CD4-positive, alpha-beta T cell treated with Interleukin-15 for 1 hour (primary cell): ENCODE data around the gene POLR2C.
A peak's percentile ranks its signal among the peaks of the same experiment; 100 is the strongest.

ENCODE experiments used
- DNase-seq: peaks from one replicate; pipeline ENCODE4 v3.0.0-alpha.2; 2020

Gene POLR2C

DNA sequence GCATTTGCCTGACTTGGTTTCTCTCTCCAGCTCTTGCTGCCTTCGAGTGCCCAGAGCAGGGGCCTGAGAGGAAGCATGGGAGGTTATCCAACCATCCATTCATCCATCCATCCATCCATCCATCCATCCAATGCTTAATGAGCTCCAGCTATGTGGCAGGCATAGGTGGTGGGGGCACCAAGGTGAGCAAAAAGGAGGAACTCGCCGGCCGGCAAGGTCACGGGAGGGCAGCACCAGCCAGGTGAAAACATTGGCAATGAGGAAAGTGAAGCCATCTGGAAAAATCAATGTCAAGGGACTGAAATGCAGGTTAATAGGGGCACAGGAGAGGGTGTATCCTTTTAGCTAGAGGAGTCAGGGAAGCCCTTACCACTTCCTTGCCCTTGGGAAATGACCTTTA, 42.0 kb downstream of the POLR2C start:
- DNase-seq, result no peak

DNA sequence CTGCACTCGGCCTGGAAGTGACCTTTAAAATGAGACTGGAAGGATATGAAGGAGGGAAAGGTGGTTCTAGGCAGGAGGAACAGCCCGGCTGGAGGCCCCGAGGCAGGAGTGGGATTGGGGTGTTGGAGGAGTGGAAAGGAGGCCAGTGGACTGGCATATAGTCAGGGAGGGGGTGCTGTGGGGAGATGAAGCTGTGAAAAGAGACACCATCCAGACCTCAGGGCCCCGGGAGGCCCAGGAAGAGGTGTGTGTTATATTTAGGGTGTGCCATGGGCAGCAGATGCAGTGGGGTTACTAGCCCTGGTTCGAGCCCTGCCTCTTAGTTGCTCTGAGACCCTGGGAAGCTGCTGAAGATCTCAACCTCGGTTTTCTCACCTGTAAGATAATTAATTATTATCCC, 42.7 kb downstream of the POLR2C start:
- DNase-seq, result no peak

DNA sequence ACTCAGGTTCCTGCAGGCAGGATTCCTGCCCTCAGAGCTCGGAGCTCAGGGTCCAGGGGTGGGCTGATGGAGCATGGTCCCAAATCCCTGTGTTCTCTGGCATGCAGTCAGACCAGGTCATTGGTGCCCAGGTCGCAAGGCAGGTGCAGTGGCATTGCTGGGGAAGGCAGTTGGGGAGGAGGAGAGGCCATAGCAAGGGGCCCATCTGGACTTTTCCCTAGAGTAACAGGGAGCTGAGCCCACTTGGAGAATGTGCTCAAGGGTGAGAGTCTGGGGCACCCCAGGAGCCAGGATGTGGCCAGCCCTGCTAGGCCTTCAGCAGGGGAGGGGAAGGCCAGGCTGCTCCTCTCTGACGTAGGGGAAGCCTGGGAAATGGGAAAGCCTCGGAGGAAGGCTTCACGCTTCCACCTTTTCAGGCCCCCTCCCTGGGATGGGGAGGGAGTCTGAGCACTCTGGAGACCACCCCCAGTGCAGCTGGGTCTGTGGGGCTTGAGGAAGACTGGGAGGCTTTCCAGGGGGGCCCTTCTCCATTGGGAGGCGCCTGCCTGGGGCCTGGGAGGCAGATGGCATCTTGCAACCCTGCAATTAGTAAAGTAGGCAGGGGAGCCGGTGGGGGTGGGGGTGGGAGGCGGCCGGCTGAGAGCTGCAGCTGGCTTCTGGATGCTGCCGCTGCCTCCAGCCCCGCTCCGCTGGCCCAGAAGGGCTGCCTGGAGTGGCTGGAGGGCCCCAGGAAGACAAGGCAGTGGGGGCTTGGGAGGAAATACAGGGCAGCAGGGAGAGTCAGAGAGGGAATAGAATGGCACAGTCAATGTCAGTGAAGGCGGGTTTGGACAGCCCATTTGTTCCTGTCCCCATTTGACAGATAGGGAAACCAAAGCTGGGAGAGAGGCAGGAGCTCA, 44.9 kb downstream of the POLR2C start:
- no peak for DNase-seq

DNA sequence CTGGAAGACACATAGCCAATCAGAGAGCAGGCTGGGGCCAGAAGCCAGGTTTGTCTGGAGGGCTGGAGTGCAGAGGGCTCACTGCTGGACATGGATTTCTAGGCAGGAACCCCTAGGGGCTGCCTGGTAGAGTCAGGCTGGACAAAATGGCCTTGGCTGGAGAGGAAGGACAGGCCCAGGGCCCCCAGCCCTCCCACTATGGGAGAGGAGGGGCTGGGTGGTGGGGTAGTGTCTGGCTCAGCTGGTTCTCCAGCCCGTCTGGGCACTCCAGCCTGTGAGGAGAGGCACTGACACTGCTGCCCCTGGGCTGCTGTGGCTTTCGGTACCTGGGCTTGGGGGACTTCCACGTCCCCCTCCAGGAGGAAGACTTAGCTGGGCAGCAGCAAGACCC, 45.6 kb downstream of the POLR2C start:
- no peak for DNase-seq

DNA sequence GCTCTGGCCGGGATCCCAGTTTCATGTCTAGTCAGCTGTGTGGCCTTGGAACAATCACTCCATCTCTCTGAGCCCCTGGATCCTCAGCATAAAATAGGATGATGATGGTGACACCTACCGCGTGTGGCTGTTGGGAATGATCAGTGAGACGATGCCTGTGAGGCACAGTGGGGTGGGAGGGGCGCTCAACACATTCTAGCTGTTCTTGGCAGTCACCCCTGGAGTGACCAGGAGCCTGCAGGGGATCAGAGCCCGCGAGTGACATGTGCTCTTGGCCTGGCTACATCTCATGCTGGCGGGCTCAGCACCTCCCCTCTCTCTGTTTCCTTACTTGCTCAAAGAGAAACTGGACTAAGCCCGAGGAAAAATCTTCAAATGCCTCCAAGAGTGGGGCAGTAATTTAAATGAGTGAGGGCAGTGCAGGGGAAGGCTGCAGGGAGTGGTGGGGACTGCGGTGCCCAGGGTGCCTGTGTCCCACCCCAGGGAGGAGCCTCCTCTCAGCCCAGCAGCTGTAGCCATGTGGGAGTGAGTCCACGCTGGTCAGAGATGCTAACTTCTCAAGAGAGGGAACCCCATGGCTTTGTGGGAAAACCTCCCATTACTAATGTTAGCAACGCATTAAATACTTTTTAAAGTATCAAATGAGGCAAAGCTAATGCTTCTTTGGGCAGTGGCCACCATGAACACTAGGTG, 46.9 kb downstream of the POLR2C start:
- no peak for DNase-seq

DNA sequence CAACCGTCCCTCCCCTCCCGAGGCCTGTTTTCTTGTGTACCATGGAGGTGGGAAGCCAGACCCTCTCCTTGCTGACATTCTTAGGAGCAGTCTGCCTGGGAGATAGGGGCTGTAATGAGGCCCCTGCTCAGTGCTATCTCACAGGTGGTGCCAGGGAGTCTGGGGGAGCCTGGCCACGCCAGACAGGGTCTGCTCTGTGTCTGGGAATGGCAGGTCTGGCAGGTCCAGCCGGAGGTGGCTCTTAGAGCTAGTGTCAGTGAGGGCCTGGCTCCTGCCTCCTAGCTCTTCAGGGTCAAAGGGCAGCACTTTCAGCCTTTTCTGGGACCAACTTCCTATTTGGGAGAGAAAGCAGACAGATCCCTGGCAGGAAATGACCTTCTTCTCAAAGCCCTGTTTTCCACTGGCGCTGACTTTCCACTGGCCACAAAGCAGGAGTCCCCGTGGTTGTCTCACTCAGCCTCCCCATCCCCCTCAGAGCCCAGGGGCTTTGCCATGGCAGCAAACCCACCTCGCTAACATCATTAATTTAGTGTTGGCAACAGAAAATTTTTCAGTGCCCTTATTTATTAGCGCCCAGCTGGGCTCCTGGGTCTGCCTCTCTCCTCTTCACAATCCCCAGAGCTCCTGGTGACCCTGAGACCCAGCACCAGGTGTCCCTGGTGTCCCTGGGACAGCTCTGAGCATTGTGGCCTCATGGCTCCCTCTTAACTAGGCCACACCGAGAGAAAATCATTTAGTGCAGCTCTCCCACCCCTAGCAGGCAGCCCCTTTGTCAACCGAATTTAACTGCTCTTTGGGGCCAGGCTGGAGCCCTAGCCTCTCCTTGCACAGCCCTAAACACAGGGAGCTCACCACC, 47.8 kb downstream of the POLR2C start:
- DNase-seq, result no peak

DNA sequence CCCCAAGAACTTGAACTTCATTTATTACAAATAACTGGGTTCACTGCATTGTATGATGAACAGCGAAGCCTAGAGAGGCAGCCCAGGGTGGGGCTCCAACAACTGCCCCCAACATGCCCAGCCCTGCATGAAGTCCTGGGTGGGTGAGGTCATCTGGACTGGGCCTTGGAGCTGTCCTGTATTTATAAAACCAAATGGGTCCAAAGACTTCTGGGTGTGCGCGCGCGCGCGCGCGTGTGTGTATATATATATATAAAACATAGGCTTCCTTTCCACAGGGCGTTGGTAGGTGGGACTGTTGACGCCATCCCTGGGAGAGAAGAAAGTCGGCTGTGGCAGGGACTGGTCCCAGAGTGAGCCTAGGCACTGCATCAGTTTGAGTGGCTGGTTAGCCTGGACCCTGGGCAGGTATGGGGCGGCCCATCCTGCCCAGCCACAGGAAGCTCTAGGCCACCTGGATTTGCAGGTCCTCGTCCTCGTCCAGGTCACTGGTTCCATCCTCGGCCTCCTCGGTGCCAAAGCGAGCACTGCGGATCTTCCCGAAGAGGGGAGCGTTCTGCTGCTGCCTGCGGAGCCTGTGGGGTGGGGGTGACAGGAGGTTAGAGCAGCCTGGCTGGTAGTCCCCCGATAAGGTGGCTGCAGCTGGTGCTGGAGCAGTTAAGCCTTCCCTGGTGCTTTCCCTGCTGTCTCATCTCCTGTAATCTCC, 50.0 kb downstream of the POLR2C start:
- no peak for DNase-seq

DNA sequence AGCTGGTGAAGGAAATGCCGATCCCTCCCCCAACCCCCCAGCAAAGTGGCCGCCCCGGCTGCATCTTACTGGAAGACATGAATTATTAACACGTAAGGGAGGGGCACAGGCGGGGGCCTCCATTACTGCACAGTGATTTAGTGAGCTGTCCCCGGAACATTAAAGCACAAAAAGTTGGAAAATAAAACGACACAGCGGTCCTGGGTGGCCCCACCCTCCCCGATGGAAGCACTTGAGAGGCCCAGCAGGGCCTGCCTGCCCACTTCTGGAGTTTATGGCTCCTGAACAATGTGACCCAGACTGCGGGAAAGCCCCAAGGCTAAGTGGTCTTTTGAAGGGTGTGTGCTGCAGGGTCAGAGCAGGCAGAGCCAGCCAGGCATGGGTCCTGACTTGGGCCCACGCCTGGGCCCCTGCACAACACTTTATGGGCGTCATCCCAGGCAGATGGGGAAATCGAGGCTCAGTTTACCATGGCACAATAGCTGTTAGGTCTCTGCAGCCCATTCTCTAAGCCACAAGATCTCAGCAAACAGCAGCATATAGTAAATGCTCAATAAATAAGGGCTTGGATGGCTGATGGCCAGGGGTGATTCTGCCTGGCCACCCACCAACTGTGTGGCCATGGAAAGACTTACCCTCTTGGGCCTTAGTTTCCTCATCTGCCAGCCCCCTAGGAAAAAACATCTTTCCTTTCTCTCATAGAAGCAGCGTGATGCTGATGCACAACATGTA, 51.1 kb downstream of the POLR2C start:
- DNase-seq, result no peak

DNA sequence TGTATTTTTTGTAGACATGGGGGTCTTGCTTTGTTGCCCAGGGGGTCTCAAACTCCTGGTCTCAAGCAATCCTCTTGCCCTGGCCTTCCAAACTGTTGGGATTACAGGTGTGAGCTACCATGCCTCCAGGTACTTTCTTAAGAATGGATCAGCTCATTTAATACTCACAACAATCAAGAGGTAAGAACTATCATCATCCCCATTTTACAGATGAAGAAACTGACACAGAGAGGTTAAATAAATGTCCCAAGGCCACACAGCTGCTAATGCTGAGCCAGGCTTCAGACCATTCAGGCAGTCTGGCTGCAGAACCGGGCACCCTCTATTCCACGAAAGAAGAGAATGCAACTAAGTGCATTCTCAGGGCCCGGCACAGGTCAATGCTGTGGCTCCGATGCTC, 51.9 kb downstream of the POLR2C start:
- DNase-seq, result no peak

DNA sequence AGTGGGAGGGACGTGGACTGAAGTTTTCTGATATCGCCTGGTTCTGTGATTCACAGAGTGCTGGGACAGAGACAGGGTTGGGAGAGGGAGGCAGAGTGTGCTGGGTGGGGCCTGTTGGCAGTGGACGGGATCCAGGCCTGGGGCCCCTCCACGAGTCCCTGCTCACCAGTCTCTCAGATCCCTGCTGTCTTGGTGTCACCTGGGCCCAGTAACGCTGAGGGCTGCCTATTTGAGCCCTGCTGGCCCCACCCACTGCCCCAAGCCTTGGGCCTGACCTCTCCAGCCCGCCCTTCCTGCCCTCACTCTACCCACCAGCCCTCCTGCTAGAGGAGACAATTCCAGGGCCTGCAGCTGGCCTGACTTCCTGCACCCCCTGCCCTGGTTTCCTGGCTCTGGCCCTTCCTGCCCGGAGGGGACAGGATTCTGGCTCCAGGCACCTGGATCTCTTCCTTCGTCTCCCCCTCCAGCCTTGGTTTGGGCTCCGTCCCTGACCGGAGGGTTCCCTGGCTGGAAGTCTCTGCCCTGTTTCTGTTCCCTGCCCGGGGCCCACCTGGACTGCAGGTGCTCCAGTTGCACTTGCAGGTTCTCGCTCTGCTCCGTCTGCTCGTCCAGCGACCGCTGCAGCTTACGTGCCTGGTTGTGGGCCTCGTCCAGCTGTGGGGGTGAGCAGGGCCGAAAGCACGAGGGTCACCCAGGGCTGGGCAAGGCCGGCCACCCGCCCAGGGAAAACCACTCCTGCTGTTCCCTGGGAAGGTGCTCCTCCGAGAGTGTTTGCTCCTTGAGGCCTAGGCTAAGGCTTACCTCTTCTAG, 52.5 kb downstream of the POLR2C start:
- DNase-seq, result no peak

DNA sequence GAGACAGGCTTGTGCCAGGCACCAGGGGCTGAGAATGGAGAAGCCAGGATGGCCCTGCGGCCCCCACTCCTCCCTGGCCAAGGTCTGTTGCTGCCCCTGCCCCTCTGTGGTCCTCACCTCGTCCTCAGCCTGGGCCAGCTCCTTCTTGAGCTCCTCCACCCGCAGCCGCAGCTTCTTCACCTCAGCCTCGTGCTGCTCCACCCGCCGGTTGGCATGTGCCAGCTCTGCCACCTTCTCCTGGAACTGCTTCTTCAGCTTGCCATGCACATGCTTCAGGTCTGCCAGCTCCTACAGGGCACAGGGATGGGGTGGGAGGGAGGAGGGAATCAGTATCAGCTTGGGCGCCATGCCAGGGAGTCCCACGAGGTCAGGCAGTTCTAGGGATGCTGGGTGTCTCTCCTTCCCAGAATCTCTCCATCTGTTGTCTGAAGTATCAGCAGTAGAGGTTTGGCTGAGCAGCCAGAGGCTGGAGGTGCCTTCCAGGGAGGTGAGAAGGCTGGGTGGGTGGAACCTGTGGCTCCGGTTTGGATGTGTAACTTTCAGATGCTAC, 53.8 kb downstream of the POLR2C start:
- no peak for DNase-seq

DNA sequence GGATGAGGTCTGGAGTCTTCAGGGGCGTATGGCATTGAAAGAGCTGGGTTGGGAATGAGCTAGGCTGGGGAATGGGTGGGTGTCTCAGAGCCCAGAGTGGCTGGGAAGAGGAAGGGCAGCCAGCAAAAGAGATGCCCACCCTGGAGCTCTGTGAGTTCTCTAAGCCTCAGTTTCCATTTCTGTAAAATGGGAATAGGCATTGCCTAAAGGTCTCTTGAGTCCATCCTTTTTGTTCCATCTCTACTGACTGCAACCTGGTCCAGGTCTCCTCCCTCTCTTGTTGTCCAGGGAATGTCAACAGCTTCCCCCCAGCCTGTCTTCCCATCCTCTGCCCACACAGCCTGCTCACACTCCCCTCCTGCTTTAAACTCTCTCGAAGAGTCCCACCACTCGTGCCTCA, 54.3 kb downstream of the POLR2C start:
- no peak for DNase-seq

DNA sequence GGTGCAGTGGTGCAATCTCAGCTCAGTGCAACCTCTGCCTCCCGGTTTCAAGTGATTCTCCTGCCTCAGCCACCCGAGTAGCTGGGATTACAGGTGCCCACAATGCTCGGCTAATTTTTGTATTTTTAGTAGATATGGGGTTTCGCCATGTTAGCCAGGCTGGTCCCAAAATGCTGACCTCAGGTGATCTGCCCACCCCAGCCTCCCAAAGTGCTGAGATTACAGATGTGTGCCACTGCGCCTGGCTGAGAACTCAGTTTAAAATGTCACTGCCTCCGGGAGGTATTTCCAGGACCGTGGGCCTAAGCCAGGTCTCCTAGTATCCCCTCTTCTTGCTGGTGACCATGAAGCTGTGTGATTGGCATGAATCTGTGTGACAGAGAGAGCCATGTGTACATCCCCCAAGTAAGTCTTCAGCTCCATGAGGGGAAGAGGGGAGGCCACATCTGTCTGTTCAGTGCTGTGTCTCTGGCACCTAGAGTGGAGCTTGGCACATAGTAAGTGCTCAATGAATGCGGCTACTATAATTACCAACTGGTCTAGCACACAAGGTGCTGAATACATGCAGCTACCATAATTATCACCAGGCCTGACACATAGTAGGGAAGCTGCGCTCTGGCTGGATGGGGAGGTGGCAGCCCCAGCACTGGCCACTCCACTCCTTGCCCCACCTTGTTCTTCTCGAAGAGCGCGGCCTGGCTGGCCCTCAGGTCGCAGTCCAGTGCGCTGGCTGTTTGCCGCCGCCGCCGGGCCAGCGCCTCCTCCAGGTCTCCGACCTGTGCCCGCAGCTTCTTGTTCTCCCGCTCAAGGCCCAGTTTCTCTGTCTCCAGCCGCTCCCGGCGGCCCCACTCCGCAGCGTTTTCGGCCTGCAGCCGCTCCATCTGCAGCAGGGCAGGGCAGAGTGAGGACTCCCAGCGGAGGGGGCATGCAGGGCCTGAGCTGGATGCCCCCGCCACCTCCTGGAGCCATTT, 55.2 kb downstream of the POLR2C start:
- DNase-seq, result no peak

DNA sequence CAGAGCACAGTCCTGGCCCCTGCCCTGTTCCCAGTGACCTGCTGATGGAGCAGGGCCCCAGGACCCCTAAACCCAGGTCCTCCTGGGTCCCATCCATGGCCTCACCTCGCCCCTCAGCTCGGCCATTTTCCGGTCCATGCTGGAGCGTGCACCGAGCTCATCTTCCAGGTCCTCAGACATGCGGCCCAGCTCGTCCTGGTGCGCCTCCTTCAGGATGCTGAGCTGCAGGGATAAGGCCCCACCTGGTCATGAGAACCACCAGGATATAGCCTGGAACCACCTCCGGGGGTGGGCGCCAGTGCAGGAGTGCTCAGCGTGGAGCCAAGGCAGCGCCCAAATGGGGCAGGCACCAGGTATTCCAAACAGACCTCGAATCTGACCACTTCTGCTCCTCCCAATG, 56.0 kb downstream of the POLR2C start:
- DNase-seq, result no peak

DNA sequence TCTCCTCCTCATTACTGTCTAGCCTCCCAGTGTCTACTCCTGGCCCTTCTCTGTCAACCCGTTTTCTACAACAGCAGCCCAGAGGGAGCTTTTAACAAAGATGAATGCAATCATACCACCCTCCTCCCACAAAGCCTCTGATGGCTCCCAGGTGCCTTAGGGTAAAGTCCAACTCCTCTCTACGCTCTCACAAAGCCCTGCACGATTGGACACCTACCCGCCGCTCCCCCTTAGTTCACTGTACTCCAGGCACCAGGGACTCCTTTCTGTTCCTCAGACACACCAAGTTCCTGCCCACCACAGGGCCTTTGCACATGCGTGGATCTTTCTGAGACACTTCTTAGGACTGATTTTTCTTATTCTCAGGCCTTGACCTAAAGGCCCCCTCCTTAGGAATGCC, 56.4 kb downstream of the POLR2C start:
- no peak for DNase-seq

DNA sequence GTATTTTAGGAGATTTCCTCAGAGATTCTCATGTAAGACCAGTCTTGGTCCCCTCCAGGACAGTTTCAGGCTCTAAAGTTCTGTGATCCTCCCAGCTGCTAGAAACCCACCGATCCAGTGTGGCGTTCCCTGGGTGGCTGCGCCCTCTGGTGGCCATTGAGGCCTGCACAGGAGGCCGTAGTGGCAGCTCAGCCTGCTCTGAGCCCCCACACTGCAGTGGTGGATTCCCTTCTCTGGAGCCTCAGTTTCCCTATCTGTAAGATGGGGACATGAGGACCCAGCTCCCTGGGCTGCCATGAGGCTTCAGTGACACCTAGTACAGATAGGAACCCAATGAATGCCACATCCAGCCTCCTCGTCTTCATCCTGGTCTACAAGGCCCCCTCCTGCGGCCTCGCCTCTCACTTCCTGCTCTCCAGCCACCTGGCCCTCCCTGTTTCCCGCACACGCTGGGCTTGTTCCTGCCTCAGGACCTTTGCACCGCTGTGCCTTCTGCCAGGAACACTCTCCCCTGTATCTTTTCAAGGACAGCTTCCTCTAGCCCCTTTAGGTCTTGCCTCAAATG, 57.4 kb downstream of the POLR2C start:
- peak; percentile 76 for DNase-seq
